Bronchial epithelial cell (primary cell): ENCODE measurements around the gene NDRG4. TPM values are rescaled to one million over a fixed set of nuclear protein-coding genes. Genes with fewer than 3 reads are reported as not detected.

Experiments
- DNase-seq: peaks from one replicate; pipeline ENCODE4 v3.0.0-alpha.2; 2010; ENCODE audit warnings: low read depth
- FAIRE-seq: peaks from 2 replicates; lab custom pipeline; 2011; peaks lifted over from hg19 to GRCh38; lab: Jason Lieb, UNC
- H3K27me3 ChIP-seq: 2 replicates; pipeline ENCODE4 v1.5.1; 2011; ENCODE audit warnings: low read length; ENCODE audit not compliant: control insufficient read depth, insufficient read depth
- H3K36me3 ChIP-seq: 2 replicates; pipeline ENCODE4 v1.5.1; 2011; ENCODE audit warnings: low read length; ENCODE audit not compliant: control insufficient read depth, insufficient read depth
- H3K4me3 ChIP-seq: 2 replicates; pipeline ENCODE4 v1.5.1; 2011; ENCODE audit warnings: mild to moderate bottlenecking, low read depth, low read length, control low read depth
- CTCF ChIP-seq: IDR thresholded peaks from 2 replicates; pipeline ENCODE4 v1.5.1; 2011; ENCODE audit warnings: mild to moderate bottlenecking, moderate library complexity, low read length, control low read depth, inconsistent platforms; ENCODE audit not compliant: insufficient read depth, severe bottlenecking
- total RNA-seq: library from RNA; depleted of rRNA; stranded (reverse); fragments of >200 nt; gene quantifications from 2 replicates; pipeline ENCODE4 v1.2.1, GENCODE V29; 2014

NDRG4 gene
- total RNA-seq, 1 donor from 2014 or later, result 2.6 TPM

GRCh38 chr16:58462499-58462996, 37.4 kb upstream of the NDRG4 start:
- no peak for DNase-seq
- H3K36me3 ChIP-seq, result no peaks in the 10 kb centered on the region
- FAIRE-seq, result no peak
- no peak overlapping the region for H3K4me3 ChIP-seq
- TF ChIP-seq CTCF, result no peak
- peaks cover 33% of the 10 kb centered on the region for H3K27me3 ChIP-seq

- Histone ChIP-seq H3K36me3 (no peaks in the 10 kb centered on the region), H3K4me3 (peak overlapping the region; percentile 7), H3K27me3 (peaks cover 33% of the 10 kb centered on the region)
- no peak for FAIRE-seq
- no peak for DNase-seq
- no peak for TF ChIP-seq CTCF
Measured at GRCh38 chr16:58462997-58463941, 36.7 kb upstream of the NDRG4 start.

GRCh38 chr16:58464047-58464915, 35.7 kb upstream of the NDRG4 start:
- Histone ChIP-seq H3K36me3 (no peaks in the 10 kb centered on the region), H3K27me3 (peaks cover 33% of the 10 kb centered on the region), H3K4me3 (peak overlapping the region; percentile 7)
- no peak for DNase-seq
- TF ChIP-seq CTCF, result no peak
- FAIRE-seq, result no peak

- Histone ChIP-seq H3K4me3 (no peak overlapping the region), H3K36me3 (no peaks in the 10 kb centered on the region), H3K27me3 (peaks cover 33% of the 10 kb centered on the region)
- DNase-seq (no peak), FAIRE-seq (no peak)
- TF ChIP-seq CTCF, result peak; percentile 1
Measured at GRCh38 chr16:58464916-58465731, 34.8 kb upstream of the NDRG4 start.

- FAIRE-seq (no peak), DNase-seq (no peak)
- no peak overlapping the region for H3K4me3 ChIP-seq
- TF ChIP-seq CTCF, result no peak
- H3K36me3 ChIP-seq, result no peaks in the 10 kb centered on the region
- H3K27me3 ChIP-seq, result peaks cover 33% of the 10 kb centered on the region
Measured at GRCh38 chr16:58465817-58466216, 34.1 kb upstream of the NDRG4 start.
